OCI-LY3 (cell line): ENCODE results near the gene CIAO1.
"Not testable (repeated sequence)": the region's sequence is repeated elsewhere in the genome, so short reads cannot be mapped to it uniquely, and the experiment has no call there.

Experiments used
- H2AFZ ChIP-seq: fragments of 200-600, 300-600 bp; shearing (Covaris generic); 2 replicates; pipeline ENCODE4 v1.6.0; 2014; ENCODE audit warnings: antibody characterized with exemption, low read depth, low read length
- H3K27ac ChIP-seq: fragments of 200-600, 300-600 bp; sonication (generic); 2 replicates; pipeline ENCODE4 v1.5.1; 2014; ENCODE audit warnings: mild to moderate bottlenecking, low read length, moderate library complexity, mixed read lengths
- H3K27me3 ChIP-seq: fragments of 200-600, 300-600 bp; sonication (generic); 2 replicates; pipeline ENCODE4 v1.6.1; 2014; ENCODE audit warnings: low read depth, low read length, mixed read lengths
- H3K36me3 ChIP-seq: fragments of 200-600, 300-600 bp; sonication (generic); replicated peaks from 2 replicates; pipeline ENCODE3; 2014; ENCODE audit warnings: low read depth, low read length, mixed read lengths
- H3K4me1 ChIP-seq: fragments of 300-600, 200-600 bp; sonication (generic); 2 replicates; pipeline ENCODE4 v1.6.1; 2014; ENCODE audit warnings: low read length, mixed read lengths
- H3K4me2 ChIP-seq: fragments of 200-600, 300-600 bp; sonication (generic); 2 replicates; pipeline ENCODE4 v1.6.1; 2014; ENCODE audit warnings: low read length, mixed read lengths
- H3K4me3 ChIP-seq: fragments of 300-600, 200-600 bp; sonication (generic); 2 replicates; pipeline ENCODE4 v1.5.1; 2014; ENCODE audit warnings: antibody characterized with exemption, mild to moderate bottlenecking, low read length, moderate library complexity
- H3K79me2 ChIP-seq: fragments of 300-600, 200-600 bp; shearing (Covaris generic); 2 replicates; pipeline ENCODE4 v1.6.1; 2014; ENCODE audit warnings: mild to moderate bottlenecking, low read length, mixed read lengths
- H3K9ac ChIP-seq: fragments of 300-600, 200-600 bp; shearing (Covaris generic); 2 replicates; pipeline ENCODE4 v1.6.0; 2014; ENCODE audit warnings: mild to moderate bottlenecking, low read length, moderate library complexity
- H3K9me3 ChIP-seq: fragments of 200-600, 300-600 bp; shearing (Covaris generic); 2 replicates; pipeline ENCODE4 v1.6.1; 2014; ENCODE audit warnings: low read length, mixed read lengths; ENCODE audit not compliant: insufficient read depth
- H4K20me1 ChIP-seq: fragments of 200-600, 300-600 bp; sonication (generic); 2 replicates; pipeline ENCODE4 v1.6.1; 2016; ENCODE audit warnings: low read length, mixed read lengths; ENCODE audit not compliant: insufficient read depth
- CTCF ChIP-seq: fragments of 200-600, 300-600 bp; sonication (generic); IDR thresholded peaks from 2 replicates; pipeline ENCODE4 v1.5.1; 2014; ENCODE audit warnings: antibody characterized with exemption, low read length, low read depth
- EZH2phosphoT487 ChIP-seq: fragments of 200-600 bp; shearing (Covaris generic); IDR thresholded peaks from 2 replicates; pipeline ENCODE4 v1.6.1; 2018; ENCODE audit warnings: antibody characterized with exemption, mixed run types, low read depth

Gene CIAO1

GRCh38 chr2:96265840-96266679, at the start of gene CIAO1, which contains the start of gene TMEM127:
CIAO1 (plus strand) TSS chr2:96266225; CDS start chr2:96266351, 126 bp downstream.
TMEM127 (minus strand) TSS chr2:96265997; CDS start chr2:96265381, 616 bp downstream.
- H3K36me3 ChIP-seq = peaks cover 31% of the 10 kb centered on the region
- H4K20me1 ChIP-seq = peaks cover 10% of the 10 kb centered on the region; the same call in 1 of the 2 replicates
- TF ChIP-seq CTCF (no peak), EZH2phosphoT487 (no peak)
- H3K27ac ChIP-seq = peak within 1 kb of the TSS; percentile 42
- no peaks in the 10 kb centered on the region for H3K27me3 ChIP-seq
- H3K9ac ChIP-seq = peak within 1 kb of the TSS; percentile 92
- peaks cover 43% of the 10 kb centered on the region for H3K79me2 ChIP-seq
- H3K4me2 ChIP-seq = peak within 1 kb of the TSS; percentile 96
- H3K4me3 ChIP-seq = peak within 1 kb of the TSS; percentile 96
- peak within 1 kb of the TSS; percentile 46 for H2AFZ ChIP-seq
- peaks cover 14% of the 10 kb centered on the region for H3K4me1 ChIP-seq
- H3K9me3 ChIP-seq = no peaks in the 10 kb centered on the region

- H3K27ac ChIP-seq = no peak overlapping the region
- H3K9me3 ChIP-seq = no peaks in the 10 kb centered on the region
- no peaks in the 10 kb centered on the region for H3K36me3 ChIP-seq
- H2AFZ ChIP-seq = no peak overlapping the region
- H3K4me2 ChIP-seq = no peak overlapping the region
- no peaks in the 10 kb centered on the region for H3K4me1 ChIP-seq
- H3K4me3 ChIP-seq = no peak overlapping the region
- H3K9ac ChIP-seq = no peak overlapping the region
- H3K79me2 ChIP-seq = no peaks in the 10 kb centered on the region
- no peaks in the 10 kb centered on the region for H4K20me1 ChIP-seq
- TF ChIP-seq CTCF (no peak), EZH2phosphoT487 (no peak)
- H3K27me3 ChIP-seq = no peaks in the 10 kb centered on the region
These were observed 47.4 kb upstream of the CIAO1 start for GRCh38 chr2:96218508-96219131.

GRCh38 chr2:96219959-96220358, 46.1 kb upstream of the CIAO1 start:
- H3K36me3 ChIP-seq, H3K4me1 ChIP-seq, H3K27ac ChIP-seq, H3K9me3 ChIP-seq, H3K79me2 ChIP-seq, H3K9ac ChIP-seq, H3K4me3 ChIP-seq, H3K4me2 ChIP-seq, H3K27me3 ChIP-seq, H4K20me1 ChIP-seq, H2AFZ ChIP-seq: not testable (repeated sequence)

GRCh38 chr2:96221106-96221505, 44.9 kb upstream of the CIAO1 start:
- H3K36me3 ChIP-seq, H3K9me3 ChIP-seq, H4K20me1 ChIP-seq, H3K4me3 ChIP-seq, H2AFZ ChIP-seq, H3K27me3 ChIP-seq, H3K79me2 ChIP-seq, H3K27ac ChIP-seq, H3K9ac ChIP-seq, H3K4me2 ChIP-seq: not testable (repeated sequence)
- H3K4me1 ChIP-seq = peaks cover 15% of the 10 kb centered on the region

GRCh38 chr2:96225016-96225533, 41.0 kb upstream of the CIAO1 start:
- TF ChIP-seq EZH2phosphoT487 (no peak), CTCF (no peak)
- Histone ChIP-seq H3K36me3 (no peaks in the 10 kb centered on the region), H3K9ac (peak overlapping the region; percentile 32; the same call in 1 of the 2 replicates), H3K9me3 (no peaks in the 10 kb centered on the region; the same call in 1 of the 2 replicates), H2AFZ (peak overlapping the region; percentile 25), H3K27ac (peak overlapping the region; percentile 70), H3K27me3 (no peaks in the 10 kb centered on the region), H3K4me3 (peak overlapping the region; percentile 38), H3K4me2 (peak overlapping the region; percentile 65), H3K4me1 (peaks cover 15% of the 10 kb centered on the region), H3K79me2 (no peaks in the 10 kb centered on the region), H4K20me1 (no peaks in the 10 kb centered on the region)
